Liver (tissue), 3 donors: ENCODE results near the gene COG4.

ENCODE experiments used
- EGR1 ChIP-seq, 2 donors: IDR thresholded peaks; 2 replicates each; pipeline ENCODE4 v1.6.1; 2016 to 2018; ENCODE audit warnings: antibody characterized with exemption in 2 of 2, low read depth in 2 of 2
- GABPA ChIP-seq, 2 donors: IDR thresholded peaks in 1 of 2; conservative IDR thresholded peaks in 1 of 2; 2 replicates each; pipeline ENCODE4 v1.6.1; 2016; ENCODE audit warnings: antibody characterized with exemption in 2 of 2, mild to moderate bottlenecking in 1 of 2, moderate library complexity in 1 of 2
- HNF4G ChIP-seq: IDR thresholded peaks from 2 replicates; pipeline ENCODE4 v1.6.1; 2016; ENCODE audit warnings: antibody characterized with exemption
- JUND ChIP-seq, 2 donors: IDR thresholded peaks; 2 replicates each; pipeline ENCODE4 v1.6.1; 2016; ENCODE audit warnings: antibody characterized with exemption in 2 of 2
- RAD21 ChIP-seq, 2 donors: IDR thresholded peaks; 2 replicates each; pipeline ENCODE4 v1.6.1; 2016; ENCODE audit warnings: antibody characterized with exemption in 2 of 2, mild to moderate bottlenecking in 2 of 2
- REST ChIP-seq: IDR thresholded peaks from 2 replicates; pipeline ENCODE4 v1.6.1; 2016; ENCODE audit warnings: antibody characterized with exemption, mild to moderate bottlenecking
- TAF1 ChIP-seq: conservative IDR thresholded peaks from 2 replicates; pipeline ENCODE4 v1.6.1; 2016; ENCODE audit warnings: antibody characterized with exemption, mild to moderate bottlenecking
- TF ChIP-seq, protein P1 (sequence below): fragments of 150-350 bp; IDR thresholded peaks from 2 replicates; pipeline ENCODE4 v1.5.1; 2017; ENCODE audit warnings: improper control_type of control experiment, low read depth, low read length; ENCODE audit not compliant: missing input control
- donor health status: healthy.
- donor health status: healthy.

GRCh38 chr16:70494202-70494770 is 29.1 kb downstream of the COG4 start:
- TF ChIP-seq, protein P1, sequence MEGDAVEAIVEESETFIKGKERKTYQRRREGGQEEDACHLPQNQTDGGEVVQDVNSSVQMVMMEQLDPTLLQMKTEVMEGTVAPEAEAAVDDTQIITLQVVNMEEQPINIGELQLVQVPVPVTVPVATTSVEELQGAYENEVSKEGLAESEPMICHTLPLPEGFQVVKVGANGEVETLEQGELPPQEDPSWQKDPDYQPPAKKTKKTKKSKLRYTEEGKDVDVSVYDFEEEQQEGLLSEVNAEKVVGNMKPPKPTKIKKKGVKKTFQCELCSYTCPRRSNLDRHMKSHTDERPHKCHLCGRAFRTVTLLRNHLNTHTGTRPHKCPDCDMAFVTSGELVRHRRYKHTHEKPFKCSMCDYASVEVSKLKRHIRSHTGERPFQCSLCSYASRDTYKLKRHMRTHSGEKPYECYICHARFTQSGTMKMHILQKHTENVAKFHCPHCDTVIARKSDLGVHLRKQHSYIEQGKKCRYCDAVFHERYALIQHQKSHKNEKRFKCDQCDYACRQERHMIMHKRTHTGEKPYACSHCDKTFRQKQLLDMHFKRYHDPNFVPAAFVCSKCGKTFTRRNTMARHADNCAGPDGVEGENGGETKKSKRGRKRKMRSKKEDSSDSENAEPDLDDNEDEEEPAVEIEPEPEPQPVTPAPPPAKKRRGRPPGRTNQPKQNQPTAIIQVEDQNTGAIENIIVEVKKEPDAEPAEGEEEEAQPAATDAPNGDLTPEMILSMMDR: no peak
- TF ChIP-seq REST (no peak), TAF1 (no peak), RAD21 (IDR thresholded peaks at IDR 0.05) (no peak), EGR1 (IDR thresholded peaks at IDR 0.05; ENCODE audit: low read depth in 2 of 2) (no peak), JUND (IDR thresholded peaks at IDR 0.05) (no peak), HNF4G (no peak), GABPA (IDR thresholded peaks at IDR 0.05 in 1 of 2, conservative IDR thresholded peaks at IDR 0.05 in 1 of 2) (no peak)
